GM19025 (cell line): ENCODE measurements around the gene TMEM255A.
A peak's percentile ranks its signal among the peaks of the same experiment; 100 is the strongest.

Experiments used
- ATAC-seq: cut with Tn5 transposase; IDR thresholded peaks from one replicate; pipeline ENCODE4 v1.9.1; 2021; ENCODE audit warnings: mild to moderate bottlenecking, low read depth, moderate library complexity; ENCODE audit not compliant: unreplicated experiment

TMEM255A gene

GRCh38 chrX:120308959-120309872 lies 2.0 kb downstream of the TMEM255A start:
- ATAC-seq, result peak; percentile 93

- no peak for ATAC-seq
These were observed 2.7 kb downstream of the TMEM255A start for GRCh38 chrX:120308558-120308957.

GRCh38 chrX:120306630-120307029 lies 4.6 kb downstream of the TMEM255A start:
- ATAC-seq, result no peak

GRCh38 chrX:120305531-120306141 lies 5.6 kb downstream of the TMEM255A start:
- ATAC-seq, result no peak

- ATAC-seq, result no peak
These were observed 7.0 kb downstream of the TMEM255A start for GRCh38 chrX:120304256-120304655.

- ATAC-seq, result peak; percentile 96
These were observed 8.8 kb downstream of the TMEM255A start for GRCh38 chrX:120302434-120302833.

GRCh38 chrX:120301960-120302359 lies 9.3 kb downstream of the TMEM255A start:
- no peak for ATAC-seq

GRCh38 chrX:120301497-120301896 lies 9.8 kb downstream of the TMEM255A start:
- ATAC-seq, result no peak

GRCh38 chrX:120299928-120300327 lies 11.3 kb downstream of the TMEM255A start:
- ATAC-seq, result no peak

- ATAC-seq, result no peak
These were observed 13.3 kb downstream of the TMEM255A start for GRCh38 chrX:120297923-120298322.

GRCh38 chrX:120294651-120295050 lies 16.6 kb downstream of the TMEM255A start:
- no peak for ATAC-seq

GRCh38 chrX:120293015-120293414 lies 18.2 kb downstream of the TMEM255A start:
- no peak for ATAC-seq

- ATAC-seq, result no peak
These were observed 20.1 kb downstream of the TMEM255A start for GRCh38 chrX:120291211-120291610.

- ATAC-seq, result no peak
These were observed 21.2 kb downstream of the TMEM255A start for GRCh38 chrX:120290107-120290506.

- ATAC-seq, result peak; percentile 66
These were observed 23.6 kb downstream of the TMEM255A start for GRCh38 chrX:120287513-120288112.

- ATAC-seq, result peak; percentile 52
These were observed 24.3 kb downstream of the TMEM255A start for GRCh38 chrX:120286733-120287512.

GRCh38 chrX:120282697-120283096 lies 28.6 kb downstream of the TMEM255A start:
- ATAC-seq, result no peak

GRCh38 chrX:120281761-120282160 lies 29.5 kb downstream of the TMEM255A start:
- ATAC-seq, result no peak

- no peak for ATAC-seq
These were observed 30.1 kb downstream of the TMEM255A start for GRCh38 chrX:120281021-120281624.

GRCh38 chrX:120274958-120275357 lies 36.3 kb downstream of the TMEM255A start:
- no peak for ATAC-seq
